B cell (primary cell): ENCODE measurements around the gene ST3GAL3. TPM values are rescaled to one million over a fixed set of nuclear protein-coding genes. Genes with fewer than 3 reads are reported as not detected.

Source experiments
- ATAC-seq: fragments of 200-7000 bp; cut with Tn5 transposase; one replicate; pipeline ENCODE4 v1.10.0; 2021; ENCODE audit warnings: low read depth, mild to moderate bottlenecking, moderate number of reproducible peaks, moderate library complexity
- CTCF ChIA-PET: fragments of 350-600 bp; sonication (Branson Sonifier 250); formaldehyde crosslinking; loops from one replicate; lab custom pipeline; 2021; ENCODE audit warnings: antibody characterized with exemption, inconsistent platforms; lab: Charles Lee
- POLR2A ChIA-PET: fragments of 350-600 bp; sonication (Branson Sonifier 250); formaldehyde crosslinking; loops from one replicate; lab custom pipeline; 2021; ENCODE audit warnings: antibody characterized with exemption; lab: Charles Lee
- DNase-seq: peaks from one replicate; pipeline ENCODE4 v3.0.0; 2013
- H2AFZ ChIP-seq: 2 replicates; pipeline ENCODE4 v1.6.1; 2012; ENCODE audit warnings: mild to moderate bottlenecking, low read depth, low read length; ENCODE audit not compliant: insufficient read depth, poor library complexity, severe bottlenecking
- H3K27ac ChIP-seq, 2 donors: 1 replicate in 1 of 2; 2 replicates in 1 of 2; pipeline ENCODE4 v1.5.1; 2012 to 2013; ENCODE audit warnings: low read length in 2 of 2, mild to moderate bottlenecking in 2 of 2, moderate library complexity in 1 of 2
- H3K27me3 ChIP-seq, 4 experiments: fragments of 200-600 bp in 1 of 4; sonication (generic) in 1 of 4; replicated peaks in 1 of 4; 1 replicate in 2 of 4; 2 replicates in 2 of 4; pipeline versions ENCODE4 v1.6.1 to v1.7.0; 2013 to 2016; ENCODE audit warnings: low read length in 3 of 4, mild to moderate bottlenecking in 2 of 4, mixed read lengths in 1 of 4, moderate library complexity in 1 of 4; ENCODE audit not compliant: insufficient read depth in 4 of 4, control insufficient read depth in 3 of 4; ENCODE audit errors: control extremely low read depth in 1 of 4
- H3K36me3 ChIP-seq, 2 experiments: replicated peaks in 1 of 2; 1 replicate in 1 of 2; 2 replicates in 1 of 2; pipeline versions ENCODE4 v1.6.1 to v1.7.1; 2013; ENCODE audit warnings: low read length in 1 of 2; ENCODE audit not compliant: insufficient read depth in 2 of 2, control insufficient read depth in 1 of 2; ENCODE audit errors: control extremely low read depth in 1 of 2, extremely low read depth in 1 of 2
- H3K4me1 ChIP-seq, 2 donors: fragments of 200-600 bp in 1 of 2; sonication (generic) in 1 of 2; 1 replicate in 1 of 2; 2 replicates in 1 of 2; pipeline versions ENCODE4 v1.5.1 to v1.6.1; 2013 to 2017; ENCODE audit warnings: low read length in 2 of 2; ENCODE audit not compliant: control insufficient read depth in 2 of 2, insufficient read depth in 2 of 2
- H3K4me2 ChIP-seq: replicated peaks from 2 replicates; pipeline ENCODE3; 2012; ENCODE audit warnings: mild to moderate bottlenecking, low read depth, low read length; ENCODE audit not compliant: poor library complexity, severe bottlenecking
- H3K4me3 ChIP-seq, 5 experiments: fragments of 200-600 bp in 1 of 5; sonication (generic) in 1 of 5; 1 replicate in 3 of 5; 2 replicates in 2 of 5; pipeline versions ENCODE4 v1.5.1 to v1.7.0; 2011 to 2016; ENCODE audit warnings: low read length in 4 of 5, mild to moderate bottlenecking in 4 of 5, low read depth in 2 of 5, control low read depth in 1 of 5, moderate library complexity in 1 of 5; ENCODE audit not compliant: insufficient read depth in 1 of 5; ENCODE audit errors: control extremely low read depth in 1 of 5, extremely low read depth in 1 of 5
- H3K79me2 ChIP-seq: fragments of 200-600 bp; sonication (generic); one replicate; pipeline ENCODE4 v1.6.0; 2016; ENCODE audit warnings: low read length; ENCODE audit not compliant: control insufficient read depth, insufficient read depth
- H3K9ac ChIP-seq: fragments of 200-600 bp; sonication (generic); 2 replicates; pipeline ENCODE4 v1.6.1; 2017; ENCODE audit warnings: mild to moderate bottlenecking, low read length, moderate library complexity
- H3K9me3 ChIP-seq, 3 donors: one replicate each; pipeline versions ENCODE4 v1.6.1 to v1.7.1; 2013; ENCODE audit warnings: low read length in 2 of 3; ENCODE audit not compliant: control insufficient read depth in 2 of 3, insufficient read depth in 1 of 3; ENCODE audit errors: control extremely low read depth in 1 of 3
- H4K20me1 ChIP-seq: 2 replicates; pipeline ENCODE4 v1.6.0; 2012; ENCODE audit warnings: mild to moderate bottlenecking, low read length; ENCODE audit not compliant: insufficient read depth, control insufficient read depth, poor library complexity, severe bottlenecking
- H3K27ac Mint-ChIP-seq: one replicate; pipeline ENCODE4 v1.8.0; 2021; ENCODE audit warnings: mixed read lengths
- H3K27me3 Mint-ChIP-seq: one replicate; pipeline ENCODE4 v1.8.0; 2021; ENCODE audit warnings: mixed read lengths
- H3K4me1 Mint-ChIP-seq: one replicate; pipeline ENCODE4 v1.8.0; 2021; ENCODE audit warnings: mixed read lengths
- H3K4me3 Mint-ChIP-seq: one replicate; pipeline ENCODE4 v1.8.0; 2021; ENCODE audit warnings: mixed read lengths
- H3K9me3 Mint-ChIP-seq: one replicate; pipeline ENCODE4 v1.8.0; 2022; ENCODE audit warnings: mixed read lengths; ENCODE audit not compliant: insufficient read depth
- EZH2 ChIP-seq: IDR thresholded peaks from 2 replicates; pipeline ENCODE4 v1.6.1; 2012; ENCODE audit warnings: borderline replicate concordance, low read depth, mild to moderate bottlenecking, moderate library complexity, low read length; ENCODE audit not compliant: insufficient read depth, poor library complexity, severe bottlenecking
- WGBS: methylation state at CpG from one replicate; pipeline ENCODE4 v1.1.5; 2013; ENCODE audit warnings: missing lambda C conversion rate; ENCODE audit not compliant: insufficient coverage; 5-methylcytosine and 5-hydroxymethylcytosine counted together
- intact Hi-C: fragments of 100-400 bp; cut with micrococcal nuclease; formaldehyde crosslinking; loops from one replicate; pipeline ENCODE4 v1.10.0; 2022
- polyA plus RNA-seq: library from polyadenylated mRNA; depleted of rRNA; stranded (reverse); fragments of >200 nt; gene quantifications from 2 replicates; pipeline ENCODE4 v1.2.3, GENCODE V29; 2012
- total RNA-seq, 2 donors: library from RNA; stranded (reverse); fragments of 120-200 nt in 1 of 2; gene quantifications; 1 replicate in 1 of 2; 2 replicates in 1 of 2; pipeline versions ENCODE4 v1.2.3 to v1.2.4, GENCODE V29; 2013 to 2022
- TF ChIP-seq, protein P1 (sequence below): fragments of 200-600 bp; IDR thresholded peaks from one replicate; pipeline ENCODE4 v1.8.0; 2022; ENCODE audit warnings: antibody characterized with exemption, mild to moderate bottlenecking

ST3GAL3 gene
- total and polyA plus RNA-seq, 2 donors (not counting 1 experiment from before 2014, with no cell fraction given): 16.8 to 31.4 TPM

- no peaks in the 10 kb centered on the region for H3K4me1 ChIP-seq
- no peak overlapping the region for H3K9ac ChIP-seq
- no peak overlapping the region for H3K4me3 Mint-ChIP-seq
- WGBS: 100% methylated on average over 2 of the region's 2 CpGs
- H3K36me3 ChIP-seq: peaks cover 0 to 15% of the 10 kb centered on the region in 2 experiments
- ChIA-PET POLR2A (no interaction called here), CTCF (no interaction called here)
- no peaks in the 10 kb centered on the region for H3K9me3 Mint-ChIP-seq
- H3K4me1 Mint-ChIP-seq: no peaks in the 10 kb centered on the region
- H3K27ac Mint-ChIP-seq: no peak overlapping the region
- no peaks in the 10 kb centered on the region for H4K20me1 ChIP-seq
- no peaks in the 10 kb centered on the region for H3K27me3 Mint-ChIP-seq
- no peak overlapping the region for H3K4me2 ChIP-seq
- TF ChIP-seq, protein P1, sequence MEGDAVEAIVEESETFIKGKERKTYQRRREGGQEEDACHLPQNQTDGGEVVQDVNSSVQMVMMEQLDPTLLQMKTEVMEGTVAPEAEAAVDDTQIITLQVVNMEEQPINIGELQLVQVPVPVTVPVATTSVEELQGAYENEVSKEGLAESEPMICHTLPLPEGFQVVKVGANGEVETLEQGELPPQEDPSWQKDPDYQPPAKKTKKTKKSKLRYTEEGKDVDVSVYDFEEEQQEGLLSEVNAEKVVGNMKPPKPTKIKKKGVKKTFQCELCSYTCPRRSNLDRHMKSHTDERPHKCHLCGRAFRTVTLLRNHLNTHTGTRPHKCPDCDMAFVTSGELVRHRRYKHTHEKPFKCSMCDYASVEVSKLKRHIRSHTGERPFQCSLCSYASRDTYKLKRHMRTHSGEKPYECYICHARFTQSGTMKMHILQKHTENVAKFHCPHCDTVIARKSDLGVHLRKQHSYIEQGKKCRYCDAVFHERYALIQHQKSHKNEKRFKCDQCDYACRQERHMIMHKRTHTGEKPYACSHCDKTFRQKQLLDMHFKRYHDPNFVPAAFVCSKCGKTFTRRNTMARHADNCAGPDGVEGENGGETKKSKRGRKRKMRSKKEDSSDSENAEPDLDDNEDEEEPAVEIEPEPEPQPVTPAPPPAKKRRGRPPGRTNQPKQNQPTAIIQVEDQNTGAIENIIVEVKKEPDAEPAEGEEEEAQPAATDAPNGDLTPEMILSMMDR: no peak
- TF ChIP-seq EZH2: no peak
- H3K27ac ChIP-seq: no peak overlapping the region
- H3K9me3 ChIP-seq: no peaks in the 10 kb centered on the region
- no peak overlapping the region for H3K4me3 ChIP-seq
- H3K27me3 ChIP-seq: no peaks in the 10 kb centered on the region
- H2AFZ ChIP-seq: no peak overlapping the region
- no peaks in the 10 kb centered on the region for H3K79me2 ChIP-seq
- DNase-seq (no peak), ATAC-seq (no peak)
- intact Hi-C loops: no loop called here
Observed at GRCh38 chr1:43962324-43962723, 255.0 kb downstream of the ST3GAL3 start.

GRCh38 chr1:43963006-43963405 is 255.7 kb downstream of the ST3GAL3 start:
- ChIA-PET POLR2A (no interaction called here), CTCF (no interaction called here)
- TF ChIP-seq, protein P1: no peak
- TF ChIP-seq EZH2: no peak
- no peaks in the 10 kb centered on the region for H3K4me1 Mint-ChIP-seq
- no peak overlapping the region for H3K9ac ChIP-seq
- H3K27me3 ChIP-seq: no peaks in the 10 kb centered on the region
- no peaks in the 10 kb centered on the region for H3K9me3 ChIP-seq
- H2AFZ ChIP-seq: no peak overlapping the region
- no peak for ATAC-seq
- no peak for DNase-seq
- H3K4me3 ChIP-seq: no peak overlapping the region
- peaks cover 0 to 12% of the 10 kb centered on the region in 2 experiments for H3K36me3 ChIP-seq
- H3K4me3 Mint-ChIP-seq: no peak overlapping the region
- no peaks in the 10 kb centered on the region for H4K20me1 ChIP-seq
- no peaks in the 10 kb centered on the region for H3K4me1 ChIP-seq
- H3K79me2 ChIP-seq: no peaks in the 10 kb centered on the region
- intact Hi-C loops: no loop called here
- no peaks in the 10 kb centered on the region for H3K27me3 Mint-ChIP-seq
- no peaks in the 10 kb centered on the region for H3K9me3 Mint-ChIP-seq
- H3K4me2 ChIP-seq: no peak overlapping the region
- no peak overlapping the region for H3K27ac ChIP-seq
- H3K27ac Mint-ChIP-seq: no peak overlapping the region
- 97% methylated on average over 3 of the region's 3 CpGs for WGBS
